ENCODE results near the gene ZNF500.

Gene ZNF500

DNA sequence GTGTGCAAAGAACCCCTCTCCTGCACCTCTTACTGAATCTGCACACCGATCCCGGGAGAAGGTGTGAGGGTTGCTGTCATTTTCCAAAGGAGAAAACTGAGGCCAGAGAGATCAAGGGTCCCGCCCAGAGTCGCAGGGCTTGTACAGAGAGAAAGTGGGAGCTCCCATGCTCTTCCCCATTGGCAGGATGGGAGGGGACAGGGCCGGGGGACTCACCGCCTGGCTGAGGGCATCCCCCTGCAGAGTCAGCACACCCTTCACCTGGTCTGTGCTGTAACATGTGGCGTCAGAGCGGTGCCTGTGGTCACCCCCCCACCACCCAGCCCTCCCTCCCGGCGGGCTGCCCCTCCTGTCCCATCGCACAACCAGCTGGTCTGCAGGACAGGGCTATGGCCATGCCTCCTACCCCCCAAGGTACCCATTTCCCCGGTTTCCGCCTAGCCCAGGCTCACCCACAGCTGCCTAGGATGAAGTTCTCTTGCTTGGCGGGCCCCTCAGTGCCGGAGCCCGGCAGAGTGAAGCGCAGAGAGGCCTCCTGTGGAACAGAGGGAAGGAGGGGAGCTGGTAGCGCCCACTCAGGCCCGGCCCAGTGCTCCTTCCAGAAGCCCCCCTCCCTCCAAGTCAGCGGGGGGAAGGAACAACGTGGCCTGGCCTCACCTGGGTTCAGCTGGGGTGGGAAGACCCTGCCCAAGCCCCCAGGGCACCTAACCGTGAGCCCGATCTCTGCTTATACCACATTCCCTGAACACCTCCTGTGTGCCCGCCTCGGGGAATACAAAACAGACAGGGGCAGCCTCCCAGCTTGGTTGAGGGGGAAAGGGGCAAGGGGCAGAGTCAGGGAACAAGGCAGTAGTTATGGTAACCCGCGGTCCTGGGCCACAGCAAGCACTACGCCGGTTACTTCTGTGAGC, 34.3 kb upstream of the ZNF500 start:
- TF ChIP-seq, protein P1, sequence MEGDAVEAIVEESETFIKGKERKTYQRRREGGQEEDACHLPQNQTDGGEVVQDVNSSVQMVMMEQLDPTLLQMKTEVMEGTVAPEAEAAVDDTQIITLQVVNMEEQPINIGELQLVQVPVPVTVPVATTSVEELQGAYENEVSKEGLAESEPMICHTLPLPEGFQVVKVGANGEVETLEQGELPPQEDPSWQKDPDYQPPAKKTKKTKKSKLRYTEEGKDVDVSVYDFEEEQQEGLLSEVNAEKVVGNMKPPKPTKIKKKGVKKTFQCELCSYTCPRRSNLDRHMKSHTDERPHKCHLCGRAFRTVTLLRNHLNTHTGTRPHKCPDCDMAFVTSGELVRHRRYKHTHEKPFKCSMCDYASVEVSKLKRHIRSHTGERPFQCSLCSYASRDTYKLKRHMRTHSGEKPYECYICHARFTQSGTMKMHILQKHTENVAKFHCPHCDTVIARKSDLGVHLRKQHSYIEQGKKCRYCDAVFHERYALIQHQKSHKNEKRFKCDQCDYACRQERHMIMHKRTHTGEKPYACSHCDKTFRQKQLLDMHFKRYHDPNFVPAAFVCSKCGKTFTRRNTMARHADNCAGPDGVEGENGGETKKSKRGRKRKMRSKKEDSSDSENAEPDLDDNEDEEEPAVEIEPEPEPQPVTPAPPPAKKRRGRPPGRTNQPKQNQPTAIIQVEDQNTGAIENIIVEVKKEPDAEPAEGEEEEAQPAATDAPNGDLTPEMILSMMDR (conservative IDR thresholded peaks at IDR 0.05; ENCODE audit: low read depth, low read length), result no peak
- peak overlapping the region; percentile 81 for H3K4me3 ChIP-seq (ENCODE audit: low read depth, low read length)
- no peak for DNase-seq (ENCODE audit: low read depth)

DNA sequence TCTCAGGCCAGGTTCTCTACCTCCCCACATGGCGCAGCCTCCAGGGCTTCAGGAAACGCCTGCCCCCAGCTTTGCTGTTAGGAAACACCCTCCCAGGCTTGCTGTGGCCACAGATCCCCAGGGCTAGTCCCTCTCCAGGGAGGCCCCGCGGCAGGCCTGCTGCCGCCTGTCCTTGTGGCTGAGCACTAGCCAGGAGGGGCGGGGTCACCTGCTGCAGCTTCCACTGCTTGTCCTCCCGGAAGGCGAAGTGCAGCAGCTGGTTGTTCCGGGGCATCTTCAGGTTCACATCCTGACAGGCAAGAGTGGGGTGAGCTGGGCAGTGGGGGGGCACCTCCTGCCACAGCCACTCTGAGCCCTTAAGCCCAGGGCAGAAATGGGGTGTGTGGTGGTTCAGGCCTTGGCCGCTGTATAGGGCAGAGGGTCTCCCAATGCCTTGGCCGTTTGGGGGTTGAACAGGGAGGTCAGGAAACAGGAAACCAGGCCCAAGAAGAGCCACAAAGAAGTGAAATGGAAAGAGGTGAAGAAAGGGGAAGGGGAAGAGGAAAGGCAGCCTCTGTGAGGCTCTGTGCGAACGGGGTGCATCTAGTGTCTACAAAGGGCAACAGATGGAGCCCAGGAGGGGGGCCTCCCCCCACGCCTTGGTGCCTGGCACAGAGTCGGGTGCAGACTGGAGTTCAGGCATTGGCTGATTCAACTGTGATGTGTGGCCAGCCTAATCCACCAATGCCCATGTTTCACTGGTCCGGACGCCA, 33.5 kb upstream of the ZNF500 start:
- TF ChIP-seq, protein P1 (conservative IDR thresholded peaks at IDR 0.05; ENCODE audit: low read depth, low read length), result no peak
- DNase-seq (ENCODE audit: low read depth), result no peak

DNA sequence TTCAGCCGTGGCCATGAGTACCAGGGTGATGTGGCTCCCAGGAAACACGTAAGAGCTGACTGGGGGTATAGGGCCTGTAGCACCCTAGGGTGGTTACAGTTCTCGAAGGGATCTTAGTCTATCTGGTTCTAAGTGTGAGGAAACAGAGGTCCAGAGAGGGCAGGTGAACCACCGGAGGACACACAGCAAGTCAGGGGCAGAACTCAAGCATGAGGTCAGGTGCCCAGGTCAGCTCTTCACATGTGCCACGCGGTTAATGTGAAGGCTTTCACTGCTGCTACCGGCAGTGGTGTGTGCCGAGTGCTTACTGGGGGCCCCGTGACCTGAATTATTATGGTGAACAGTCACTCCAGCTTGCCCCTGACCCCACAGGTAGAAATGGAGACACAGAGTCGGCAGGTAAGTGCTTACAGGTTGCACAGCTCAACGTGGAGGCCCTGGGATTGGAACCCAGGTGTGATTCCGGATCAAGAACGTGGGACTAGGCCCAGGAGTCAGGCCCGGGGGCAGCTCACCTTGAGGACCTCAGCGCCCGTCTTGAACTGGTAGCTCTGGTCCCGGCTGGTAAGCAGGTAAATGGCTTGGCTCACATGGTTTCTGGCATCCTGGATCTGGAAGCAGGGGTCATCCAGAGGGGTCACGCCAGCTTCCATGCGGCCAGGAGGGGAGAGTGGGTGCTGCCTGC, 32.4 kb upstream of the ZNF500 start:
- no peak overlapping the region for H3K4me3 ChIP-seq (ENCODE audit: low read depth, low read length)
- TF ChIP-seq, protein P1 (conservative IDR thresholded peaks at IDR 0.05; ENCODE audit: low read depth, low read length), result no peak
- no peak for DNase-seq (ENCODE audit: low read depth)

More for the DNA sequence above, 33.5 kb upstream of the ZNF500 start:
- H3K4me3 ChIP-seq (ENCODE audit: low read depth, low read length), result no peak overlapping the region

DNA sequence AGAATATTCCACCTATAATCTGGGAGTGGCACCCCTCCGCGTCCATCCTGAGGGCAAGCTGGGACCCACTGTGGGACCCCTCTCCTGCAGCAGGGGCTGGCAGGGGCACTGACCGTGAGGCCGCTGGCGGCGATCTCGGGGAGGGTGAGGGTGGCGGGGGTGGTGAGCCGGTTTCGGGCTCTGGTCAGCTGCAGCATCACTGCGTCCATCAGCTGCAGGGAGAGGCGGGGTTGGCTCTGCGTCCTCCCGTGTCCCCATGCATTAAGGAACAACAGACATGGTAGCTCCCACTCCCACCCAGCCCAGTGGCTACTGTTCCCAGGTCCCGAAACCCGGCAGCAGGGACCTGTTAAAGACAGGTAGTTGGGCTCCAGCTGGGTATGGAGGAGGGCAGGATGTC, 31.5 kb upstream of the ZNF500 start:
- H3K4me3 ChIP-seq (ENCODE audit: low read depth, low read length), result no peak overlapping the region
- no peak for DNase-seq (ENCODE audit: low read depth)

DNA sequence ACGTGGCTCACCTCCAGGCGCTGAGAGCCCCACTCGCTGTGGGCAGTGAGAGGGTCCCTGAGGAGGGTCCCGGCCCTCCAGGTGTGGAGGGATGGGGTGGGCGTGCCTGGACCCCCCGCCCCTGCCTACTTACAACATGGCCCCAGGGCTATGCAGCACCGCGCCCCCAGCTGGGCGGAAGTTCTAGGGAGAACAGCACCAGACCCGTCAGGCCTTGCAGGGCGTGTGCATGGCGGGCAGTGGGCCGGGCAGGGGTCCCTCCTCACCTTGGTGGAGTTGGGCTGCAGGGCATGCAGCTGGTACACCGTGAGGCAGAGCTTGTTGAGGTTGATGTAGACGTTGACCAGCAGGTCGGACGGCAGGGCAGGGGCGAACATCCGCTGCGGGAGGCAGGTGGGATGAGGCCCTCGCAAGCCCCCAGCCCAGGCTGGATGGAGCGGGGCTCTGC, 30.9 kb upstream of the ZNF500 start:
- TF ChIP-seq, protein P1 (conservative IDR thresholded peaks at IDR 0.05; ENCODE audit: low read depth, low read length), result no peak
- no peak for DNase-seq (ENCODE audit: low read depth)
- H3K4me3 ChIP-seq (ENCODE audit: low read depth, low read length), result no peak overlapping the region

More for the DNA sequence above, 31.5 kb upstream of the ZNF500 start:
- TF ChIP-seq, protein P1 (conservative IDR thresholded peaks at IDR 0.05; ENCODE audit: low read depth, low read length), result no peak

DNA sequence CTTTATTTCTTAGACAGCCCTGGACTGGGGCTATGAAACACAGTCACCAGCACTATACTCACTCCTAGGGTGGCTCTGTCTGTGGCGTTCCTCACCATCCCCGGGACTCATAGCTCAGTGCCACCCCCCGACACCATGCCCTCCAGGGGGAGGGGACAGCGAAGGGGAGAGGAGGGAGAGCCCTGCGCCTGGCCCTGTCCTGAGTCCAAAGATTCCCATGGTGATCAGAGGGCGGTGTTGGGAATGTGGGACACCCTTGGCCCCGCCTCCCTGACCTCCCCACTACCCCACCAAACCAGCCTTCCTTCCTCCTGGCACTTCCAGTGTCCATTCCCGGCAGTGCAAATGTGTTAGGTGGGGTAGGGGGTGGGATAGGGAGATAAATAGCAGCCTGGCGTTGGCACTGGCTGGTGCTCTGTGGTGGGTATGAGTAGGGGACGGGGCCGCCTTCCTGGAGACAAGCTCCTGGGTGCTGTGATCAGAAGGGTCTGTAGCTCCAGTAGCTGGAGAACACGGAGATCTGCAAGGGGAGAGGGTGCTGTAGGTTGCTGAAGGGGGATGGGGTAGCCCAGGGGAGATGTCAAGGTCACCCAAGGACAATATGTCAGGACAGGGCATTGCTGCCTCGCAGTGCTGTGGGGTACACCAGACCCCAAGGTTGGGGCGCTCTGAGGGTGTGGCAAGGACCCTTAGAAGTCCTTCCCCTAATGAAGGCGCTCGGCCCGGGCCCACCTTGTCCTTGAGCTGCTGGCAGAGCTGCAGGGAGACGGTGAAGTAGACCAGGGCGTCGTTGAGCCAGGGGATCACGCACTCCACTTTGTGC, 30.2 kb upstream of the ZNF500 start:
- TF ChIP-seq, protein P1 (conservative IDR thresholded peaks at IDR 0.05; ENCODE audit: low read depth, low read length), result no peak
- no peak for DNase-seq (ENCODE audit: low read depth)
- H3K4me3 ChIP-seq (ENCODE audit: low read depth, low read length), result no peak overlapping the region
